GM18909 (cell line): ENCODE measurements around the gene RPTOR.
A peak's percentile ranks its signal among the peaks of the same experiment; 100 is the strongest.
"Not testable (repeated sequence)": the region's sequence is repeated elsewhere in the genome, so short reads cannot be mapped to it uniquely, and the experiment has no call there.

Experiments
- ATAC-seq: cut with Tn5 transposase; IDR thresholded peaks from one replicate; pipeline ENCODE4 v1.9.1; 2021; ENCODE audit warnings: mild to moderate bottlenecking; ENCODE audit not compliant: unreplicated experiment, poor library complexity

Gene RPTOR

DNA sequence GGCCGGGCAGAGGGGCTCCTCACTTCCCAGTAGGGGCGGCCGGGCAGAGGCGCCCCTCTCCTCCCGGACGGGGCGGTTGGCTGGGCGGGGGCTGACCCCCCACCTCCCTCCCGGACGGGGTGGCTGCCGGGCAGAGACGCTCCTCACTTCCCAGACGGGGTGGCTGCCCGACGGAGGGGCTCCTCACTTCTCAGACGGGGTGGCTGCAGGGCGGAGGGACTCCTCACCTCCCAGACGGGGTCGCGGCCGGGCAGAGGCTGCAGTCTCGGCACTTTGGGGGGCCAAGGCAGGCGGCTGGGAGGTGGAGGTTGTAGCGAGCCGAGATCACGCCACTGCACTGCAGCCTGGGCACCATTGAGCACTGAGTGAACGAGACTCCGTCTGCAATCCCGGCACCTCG, 7.3 kb upstream of the RPTOR start:
- ATAC-seq, result not testable (repeated sequence)

DNA sequence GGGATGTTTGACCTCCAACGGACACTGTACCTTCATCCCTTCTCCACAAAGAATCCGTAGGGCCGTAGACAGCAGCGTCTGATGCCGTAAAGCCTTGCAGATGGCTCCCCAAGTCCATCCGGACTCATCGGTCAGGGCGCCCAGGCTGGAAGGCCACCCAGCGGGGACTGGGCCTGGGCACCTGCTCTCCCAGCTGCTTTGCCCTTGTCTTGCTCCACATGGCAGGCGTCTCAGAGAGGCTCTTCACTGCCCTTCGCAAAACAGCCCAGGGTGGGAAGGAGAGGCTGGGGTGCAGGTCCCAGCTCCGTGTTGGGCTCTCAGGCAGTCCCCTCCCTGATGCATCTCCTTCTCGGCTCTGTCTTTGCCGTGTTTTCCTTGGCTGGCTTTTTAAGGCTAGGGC, 6.2 kb upstream of the RPTOR start:
- no peak for ATAC-seq

DNA sequence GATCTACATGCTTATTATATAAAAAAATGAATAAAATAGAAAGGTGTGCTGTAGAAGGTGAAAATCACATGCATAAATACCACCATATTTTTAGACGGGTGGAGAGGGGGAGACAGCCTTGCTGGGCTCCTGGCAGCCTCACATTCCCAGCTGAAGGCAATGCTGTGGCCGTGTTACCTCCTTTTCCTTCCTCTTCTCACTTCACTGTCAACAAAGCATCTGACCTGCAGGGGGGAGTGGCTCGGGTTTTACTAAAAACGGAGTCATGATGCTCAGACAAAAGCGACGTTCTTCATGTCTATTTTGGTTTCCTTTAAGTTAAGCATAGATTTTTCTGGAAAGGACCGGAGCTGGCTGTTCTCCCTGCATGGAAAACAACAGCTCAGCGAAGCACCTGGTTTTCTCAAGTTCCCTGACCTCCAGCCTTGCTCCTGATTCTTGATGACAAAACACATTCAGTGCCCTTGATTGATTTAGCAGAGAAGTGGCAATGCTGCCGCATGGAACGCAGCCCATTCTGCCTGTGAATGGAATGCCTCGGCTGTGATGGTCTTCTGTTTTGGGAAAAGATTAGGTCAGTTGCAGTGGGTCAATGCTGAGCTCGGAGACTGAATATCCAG, 5.5 kb upstream of the RPTOR start:
- no peak for ATAC-seq

DNA sequence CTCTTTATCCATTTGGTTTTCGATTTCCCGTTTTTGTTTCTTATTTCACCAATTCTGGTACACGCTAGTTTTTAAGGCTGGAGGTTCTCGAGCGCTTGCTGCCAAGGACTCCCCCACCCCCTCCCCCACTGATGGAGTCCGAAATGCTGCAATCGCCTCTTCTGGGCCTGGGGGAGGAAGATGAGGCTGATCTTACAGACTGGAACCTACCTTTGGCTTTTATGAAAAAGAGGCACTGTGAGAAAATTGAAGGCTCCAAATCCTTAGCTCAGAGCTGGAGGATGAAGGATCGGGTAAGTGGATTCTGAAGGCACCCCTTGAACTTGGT, 825 bp downstream of the RPTOR start:
- no peak for ATAC-seq

DNA sequence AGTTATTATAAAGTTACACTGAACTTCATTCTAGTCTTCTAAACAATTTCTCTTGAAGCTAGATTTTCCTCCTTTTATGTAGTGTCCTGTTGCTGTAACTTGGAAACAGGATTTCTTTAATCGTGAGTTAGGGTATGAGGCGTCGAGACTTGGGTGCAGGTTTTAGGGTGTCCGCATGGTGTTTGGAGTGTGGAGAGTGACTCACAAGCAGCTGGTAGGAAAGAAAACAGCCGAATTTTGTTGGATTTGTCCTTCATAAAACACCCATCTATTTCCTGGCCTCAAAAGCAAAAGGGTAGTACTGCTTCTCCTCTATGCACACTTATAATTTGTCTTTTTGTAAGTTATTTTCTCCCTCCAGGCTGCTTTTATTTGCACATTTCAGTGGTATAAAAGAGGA, 1.6 kb downstream of the RPTOR start:
- no peak for ATAC-seq

DNA sequence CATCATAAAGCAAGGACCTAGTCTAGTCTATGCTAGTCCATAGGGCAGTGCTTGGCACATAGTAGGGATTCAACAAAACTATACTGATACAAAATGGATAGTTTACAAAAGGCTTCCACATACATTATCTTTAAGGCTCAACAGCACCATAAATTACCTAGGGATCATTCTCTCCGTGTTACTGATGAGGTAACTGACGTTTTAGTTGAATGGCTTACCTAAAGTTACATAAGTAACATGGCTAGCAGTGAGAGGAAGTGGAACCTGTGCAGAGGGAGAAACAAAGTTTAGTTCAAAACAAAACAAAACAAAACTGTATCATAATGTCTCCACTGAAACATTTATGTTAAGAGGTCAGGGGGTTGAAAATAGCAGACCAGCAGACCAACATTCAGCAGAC, 7.9 kb downstream of the RPTOR start:
- no peak for ATAC-seq

DNA sequence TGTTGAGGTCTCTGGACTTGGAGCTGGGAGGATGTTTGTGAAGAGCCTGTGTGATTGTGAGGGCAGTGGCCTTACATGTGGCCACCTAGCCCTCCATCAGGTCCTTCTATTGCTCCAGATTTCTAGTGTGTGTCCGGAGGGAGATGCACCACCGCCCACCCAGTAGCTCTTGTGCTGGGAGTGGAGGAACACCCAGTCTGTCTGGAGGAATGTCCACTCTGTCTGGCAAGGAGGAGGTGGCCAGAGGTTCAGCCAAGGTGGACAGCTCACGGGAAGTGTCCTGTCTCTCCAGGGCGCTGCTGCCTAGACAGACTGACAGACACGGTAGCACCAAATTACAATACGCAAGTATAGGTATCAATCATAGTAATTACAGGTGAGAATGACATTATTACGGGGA, 10.6 kb downstream of the RPTOR start:
- ATAC-seq, result no peak

DNA sequence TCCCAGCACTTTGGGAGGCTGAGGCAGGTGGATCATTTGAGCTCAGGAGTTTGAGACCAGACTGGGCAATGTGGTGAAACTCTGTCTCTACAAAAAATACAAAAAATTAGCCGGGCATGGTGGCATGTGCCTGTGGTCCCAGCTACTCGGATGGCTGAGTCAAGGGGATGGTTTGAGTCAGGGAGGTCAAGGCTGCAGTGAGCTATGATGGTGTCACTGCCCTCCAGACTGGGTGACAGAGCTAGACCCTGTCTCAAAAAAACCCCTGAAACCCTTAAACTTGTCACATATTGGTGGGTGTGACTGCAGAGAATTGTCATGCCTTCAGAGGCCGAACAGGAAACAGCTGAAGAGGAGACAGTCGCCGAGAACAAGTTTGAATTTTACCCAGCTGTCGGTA, 13.4 kb downstream of the RPTOR start:
- no peak for ATAC-seq

DNA sequence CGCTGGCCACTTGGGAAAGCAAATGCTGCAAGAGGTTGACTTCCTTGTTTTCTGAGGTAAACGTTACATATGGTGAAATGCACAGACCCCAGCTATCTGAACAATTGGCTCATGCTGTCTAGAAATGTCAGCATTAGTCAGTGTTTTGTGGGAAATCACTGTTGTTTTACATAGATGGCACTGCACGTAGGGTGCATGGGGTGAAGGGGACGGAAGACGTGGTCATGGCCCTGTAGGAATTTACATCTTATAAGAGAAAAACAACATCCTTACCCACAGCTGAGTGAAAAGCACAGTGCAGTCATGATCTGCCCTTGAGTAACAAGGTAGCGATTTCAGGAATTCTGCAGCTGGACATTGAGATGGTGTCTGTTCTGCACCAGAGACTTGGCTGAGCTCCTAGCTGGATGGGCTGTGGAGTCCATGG, 15.2 kb downstream of the RPTOR start:
- ATAC-seq, result no peak

DNA sequence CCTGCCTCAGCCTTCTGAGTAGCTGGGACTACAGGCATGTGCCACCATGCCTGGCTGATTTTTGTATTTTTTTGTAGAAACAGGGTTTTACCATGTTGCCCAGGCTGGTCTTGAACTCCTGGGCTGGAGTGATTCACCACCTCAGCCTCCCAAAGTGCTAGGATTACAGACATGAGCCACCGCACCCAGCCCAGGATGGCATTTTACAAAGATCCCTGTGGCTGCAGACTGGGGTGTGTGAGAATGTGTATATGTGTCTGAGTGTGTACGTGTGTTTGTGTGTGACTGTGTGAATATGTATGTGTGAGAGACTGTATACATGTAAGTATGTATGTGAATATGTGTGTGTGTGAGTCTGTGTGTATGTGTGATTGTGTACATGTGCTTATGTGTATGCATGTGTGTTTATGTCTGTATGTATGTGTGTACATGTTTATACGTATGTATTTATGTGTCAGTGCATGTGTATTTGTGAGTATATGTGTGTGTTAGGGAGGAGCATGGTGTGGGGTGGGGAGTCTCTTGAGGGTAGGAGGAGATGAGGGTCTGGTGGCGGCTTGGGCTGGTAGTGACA, 17.0 kb downstream of the RPTOR start:
- no peak for ATAC-seq

DNA sequence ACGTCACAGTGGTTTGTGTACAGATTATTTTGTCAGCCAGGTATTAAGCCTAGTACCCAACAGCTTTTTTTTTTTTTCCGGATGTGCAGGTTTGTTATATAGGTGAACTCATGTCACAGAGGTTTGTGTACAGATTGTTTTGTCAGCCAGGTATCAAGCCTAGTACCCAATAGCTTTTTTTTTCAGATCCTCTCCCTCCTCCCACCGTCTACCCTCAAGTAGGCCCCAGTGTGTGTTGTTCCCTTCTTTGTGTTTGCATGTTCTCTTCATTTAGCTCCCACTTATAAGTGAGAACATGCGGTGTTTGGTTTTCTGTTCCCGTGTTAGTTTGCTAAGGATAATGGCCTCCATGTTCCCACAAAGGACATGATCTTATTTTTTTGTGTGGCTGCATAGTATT, 19.9 kb downstream of the RPTOR start:
- ATAC-seq, result no peak

DNA sequence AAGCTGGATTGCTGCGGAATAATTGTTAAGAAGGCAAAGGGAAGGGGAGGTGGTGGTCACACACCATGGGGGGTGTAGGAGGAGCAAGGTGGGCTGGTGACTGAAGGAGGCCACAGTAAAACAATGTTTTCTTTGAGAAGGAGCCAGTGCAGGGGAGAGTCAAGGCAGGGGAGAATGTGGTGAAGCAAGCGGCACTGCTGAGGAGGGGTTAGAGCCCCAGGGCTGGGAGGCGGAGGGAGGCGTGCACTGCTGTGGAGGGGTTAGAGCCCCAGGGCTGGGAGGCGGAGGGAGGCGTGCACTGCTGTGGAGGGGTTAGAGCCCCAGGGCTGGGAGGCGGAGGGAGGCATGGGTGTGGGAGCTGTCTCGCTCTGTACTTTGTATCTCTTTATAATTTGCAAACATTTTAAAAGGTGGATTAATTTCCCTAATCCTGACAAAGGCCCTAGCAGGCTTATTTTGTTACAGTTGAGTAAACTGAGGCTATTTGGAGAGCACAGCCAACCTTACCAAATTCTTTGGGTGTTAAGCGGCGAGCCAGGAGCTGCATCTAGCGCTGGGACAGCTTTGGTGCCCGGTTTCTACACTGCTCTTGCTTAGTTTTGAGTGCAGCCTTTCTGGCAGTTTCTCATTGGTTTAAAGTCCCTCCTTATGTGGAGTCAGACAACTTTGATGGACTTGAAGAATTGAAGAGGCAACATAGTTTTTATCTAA, 20.9 kb downstream of the RPTOR start:
- no peak for ATAC-seq

DNA sequence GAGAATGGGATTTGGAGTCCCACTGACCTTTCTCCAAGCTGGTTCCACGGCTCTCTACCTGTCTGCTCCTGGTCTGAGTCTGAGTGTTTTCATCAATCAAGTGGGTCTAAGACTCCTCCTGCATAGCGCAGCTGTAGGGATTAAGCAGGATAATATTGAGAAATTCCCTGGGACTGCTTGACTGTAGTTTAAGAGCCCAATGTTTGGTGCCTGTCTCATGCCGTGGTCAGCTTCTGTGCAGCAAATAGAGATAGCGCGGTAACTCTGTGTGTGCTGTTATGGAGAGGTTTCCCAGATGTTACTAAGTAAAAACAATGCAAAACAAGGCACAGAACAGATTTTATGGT, 21.4 kb downstream of the RPTOR start:
- no peak for ATAC-seq

DNA sequence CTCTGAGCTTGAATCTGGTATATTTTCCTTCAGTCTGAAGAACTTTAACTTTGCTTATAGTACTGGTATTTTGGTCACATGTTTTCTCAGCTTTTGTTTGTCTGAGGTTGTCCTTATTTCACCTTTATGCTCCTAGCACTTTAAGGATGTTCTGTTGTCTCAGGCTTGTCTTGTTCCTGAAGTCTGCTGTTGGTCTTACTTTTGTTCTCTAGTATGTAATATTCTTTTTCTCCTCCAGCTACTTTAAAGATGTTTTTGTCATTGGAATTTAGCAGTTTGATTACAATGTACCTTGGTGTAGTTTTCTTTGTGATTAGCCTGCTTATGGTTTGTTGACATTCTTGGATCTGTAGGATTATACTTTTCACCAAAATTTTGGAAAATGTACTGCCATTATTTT, 23.6 kb downstream of the RPTOR start:
- no peak for ATAC-seq

DNA sequence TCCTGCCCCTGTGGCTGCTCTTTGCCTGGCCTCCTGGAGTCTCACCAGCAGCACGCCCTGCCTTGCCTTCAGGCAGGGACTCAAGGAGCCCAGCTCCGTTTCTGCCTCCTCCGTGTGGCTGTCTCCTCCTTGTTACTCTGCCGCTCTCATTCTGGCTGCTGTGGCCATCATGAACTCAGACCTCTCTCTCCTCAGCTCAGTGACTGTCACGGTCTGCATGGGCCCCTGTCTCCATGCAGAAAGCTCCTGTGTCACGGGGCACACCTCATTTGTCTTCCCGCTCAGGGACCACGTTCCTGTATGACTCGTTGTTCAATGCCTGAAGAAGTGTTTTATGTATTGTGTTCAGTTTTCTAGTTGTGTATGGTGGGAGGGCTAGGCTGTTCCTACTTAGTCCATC, 25.3 kb downstream of the RPTOR start:
- no peak for ATAC-seq

DNA sequence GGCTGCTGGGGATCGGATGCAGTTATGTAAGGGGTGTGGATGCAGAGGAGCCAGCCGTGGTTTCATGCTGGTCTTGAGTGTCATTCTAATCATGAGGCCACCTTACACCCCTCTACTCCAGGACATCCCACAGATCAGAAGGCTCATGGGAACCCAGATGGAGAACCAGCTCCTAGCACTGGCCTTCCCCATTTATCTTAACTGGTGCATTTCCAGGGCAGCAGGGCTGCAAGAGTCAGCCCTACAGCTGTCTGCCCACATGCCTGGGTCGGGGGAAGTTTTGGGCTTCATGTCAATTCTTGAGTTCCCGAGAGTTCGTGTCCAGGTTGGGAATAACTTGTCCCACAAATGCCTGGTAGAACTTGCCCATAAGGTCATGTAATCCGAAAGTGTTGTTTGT, 29.1 kb downstream of the RPTOR start:
- no peak for ATAC-seq

DNA sequence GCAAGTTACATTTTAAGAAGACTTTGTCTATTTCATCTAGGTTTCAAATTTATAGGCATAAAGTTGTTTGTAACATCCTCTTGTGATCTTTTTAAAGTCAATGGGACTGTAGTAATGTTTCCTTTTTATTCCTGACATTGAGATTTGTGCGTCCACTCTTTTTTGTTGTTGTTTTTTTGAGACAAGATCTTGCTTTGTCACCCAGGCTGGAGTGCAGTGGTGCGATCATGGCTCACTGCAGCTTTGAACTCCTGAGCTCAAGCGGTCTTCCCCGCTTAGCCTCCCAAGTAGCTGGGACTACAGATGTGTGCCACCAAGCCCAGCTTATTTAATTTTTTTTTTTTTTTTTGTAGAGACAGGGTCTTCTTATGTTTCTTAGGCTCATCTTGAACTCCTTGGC, 29.9 kb downstream of the RPTOR start:
- no peak for ATAC-seq

DNA sequence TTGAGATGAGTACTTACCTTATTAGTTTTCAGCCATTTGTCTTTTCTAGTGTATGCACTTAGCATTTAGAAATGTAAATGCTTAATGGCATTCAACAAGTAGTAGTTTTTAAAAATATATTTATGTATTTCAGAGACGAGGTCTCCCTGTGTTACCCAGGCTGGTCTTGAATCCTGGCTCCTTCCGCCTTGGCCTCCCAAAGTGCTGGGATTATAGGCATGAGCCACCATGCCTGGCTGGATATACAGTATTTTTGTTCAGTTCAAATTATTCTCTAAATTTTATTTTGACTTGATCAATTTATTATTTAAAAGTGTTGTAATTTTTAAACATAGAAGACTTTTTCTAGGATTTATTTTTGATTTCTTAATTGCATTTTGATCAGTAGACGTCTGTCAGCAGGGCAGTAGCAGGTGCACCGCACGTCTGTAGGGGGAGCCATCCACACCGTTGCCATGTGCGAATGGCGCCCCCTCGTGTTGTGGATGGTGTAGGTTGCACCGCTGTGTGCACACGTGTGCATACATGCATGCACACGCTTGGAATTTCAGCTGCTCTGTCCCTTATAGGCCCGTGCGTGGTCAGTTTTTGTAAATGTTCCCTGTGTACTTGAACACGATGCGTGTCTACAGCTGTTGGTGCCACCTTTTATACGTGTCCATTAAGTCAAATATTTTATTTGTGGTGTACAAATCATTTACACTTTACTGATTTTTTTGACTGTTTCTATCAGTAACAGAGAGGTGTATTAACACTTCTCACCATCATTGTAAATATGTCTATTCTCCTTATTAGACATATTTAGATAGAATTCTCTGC, 30.6 kb downstream of the RPTOR start:
- peak; percentile 71 for ATAC-seq

DNA sequence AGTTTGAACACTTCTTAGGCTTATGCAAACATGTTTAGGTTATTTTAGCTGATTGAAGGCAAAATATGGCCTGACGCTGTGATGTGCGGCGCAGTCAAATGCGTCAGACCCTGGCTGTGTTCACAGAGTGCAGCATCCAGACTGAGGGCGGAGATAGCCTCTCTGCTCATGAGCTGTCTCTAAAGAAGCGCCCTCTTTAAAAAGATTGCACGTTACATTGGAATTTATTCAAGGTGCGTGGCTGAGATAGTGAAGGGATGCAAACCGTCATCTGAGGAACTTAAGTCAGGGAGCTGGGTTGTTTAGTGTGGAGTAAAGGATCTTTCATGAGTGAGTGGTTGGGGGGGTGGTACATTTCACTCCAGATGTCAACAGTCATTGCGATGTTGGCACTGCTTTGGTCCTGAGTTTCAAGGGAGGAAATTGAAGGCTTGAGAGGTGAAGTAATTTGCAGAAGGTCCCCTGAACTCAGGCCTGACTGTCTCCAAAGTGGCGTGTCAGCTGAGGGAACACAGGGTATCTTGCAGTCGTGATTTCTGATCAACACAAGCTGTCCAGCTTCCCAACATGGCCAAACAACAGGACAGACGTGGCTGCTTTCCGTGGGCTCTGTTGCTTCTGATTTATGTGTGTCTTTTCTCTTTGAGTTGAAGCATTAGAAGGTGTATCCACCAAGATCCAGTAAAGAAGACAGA, 33.4 kb downstream of the RPTOR start:
- ATAC-seq, result no peak

DNA sequence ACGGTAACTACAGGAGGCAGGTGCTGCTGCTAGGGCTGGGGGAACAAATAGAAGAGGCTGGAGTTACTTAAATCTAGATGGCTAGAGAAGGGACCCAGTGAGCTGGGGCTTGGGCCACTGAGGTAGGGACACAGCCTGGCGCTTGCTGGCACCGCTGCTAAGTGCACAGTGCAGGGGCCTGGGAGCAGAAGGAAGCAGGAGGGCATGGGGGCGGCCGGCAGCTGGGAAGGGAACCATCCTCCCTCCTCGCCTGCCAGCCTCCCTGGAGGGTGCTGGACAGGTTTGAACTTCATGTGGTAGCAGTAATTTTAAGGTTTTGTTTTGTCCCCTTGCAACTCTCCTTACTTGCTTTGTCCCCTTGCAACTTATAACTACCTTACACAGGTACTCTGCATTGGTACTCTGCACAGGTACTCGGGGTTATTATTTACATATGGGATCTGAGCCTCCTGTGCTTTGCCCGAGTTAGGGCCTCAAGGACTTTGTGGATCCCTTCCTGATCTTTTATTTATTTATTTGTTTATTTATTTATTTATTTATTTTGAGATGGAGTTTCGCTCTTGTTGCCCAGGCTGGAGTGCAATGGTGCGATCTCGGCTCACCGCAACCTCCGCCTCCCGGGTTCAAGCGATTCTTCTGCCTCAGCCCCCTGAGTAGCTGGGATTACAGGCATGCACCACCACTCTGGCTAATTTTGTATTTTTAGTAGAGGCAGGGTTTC, 34.2 kb downstream of the RPTOR start:
- not testable (repeated sequence) for ATAC-seq
